Ovary (tissue), 3 donors: ENCODE results near the gene PPP2R5C.

Experiments used
- POLR2A ChIP-seq: fragments of 450-650 bp; IDR thresholded peaks from one replicate; pipeline ENCODE4 v1.6.1; 2017; ENCODE audit warnings: antibody characterized with exemption, mild to moderate bottlenecking, moderate library complexity
- TF ChIP-seq, protein P1 (sequence below), 3 donors: fragments of 450-650 bp in 2 of 3; fragments of 200-600 bp in 1 of 3; IDR thresholded peaks; one replicate each; pipeline versions ENCODE4 v1.5.1 to v1.8.0; 2016 to 2022; ENCODE audit warnings: antibody characterized with exemption in 3 of 3, mild to moderate bottlenecking in 1 of 3
- donor health status: DM: no; HTN: no; CAD: no.

DNA sequence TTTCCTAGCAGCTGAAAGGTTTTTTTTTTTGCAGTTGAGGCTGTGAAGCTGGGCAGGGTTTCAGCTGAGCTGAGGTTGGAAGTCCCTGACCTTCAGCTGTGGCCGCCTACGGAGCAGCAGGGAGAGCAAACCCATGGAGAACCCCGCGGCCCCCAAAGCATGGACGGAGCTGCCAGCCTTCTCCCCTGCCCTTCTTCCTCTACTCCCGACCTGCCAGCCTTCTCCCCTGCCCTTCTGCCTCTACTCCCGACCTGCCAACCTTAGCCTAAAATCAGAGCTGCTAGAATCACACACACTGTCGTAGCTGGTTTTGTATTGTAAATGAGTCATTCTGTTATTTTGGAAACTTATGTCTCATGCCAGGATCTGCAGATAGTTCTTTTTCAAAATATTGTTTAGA is 74.6 kb downstream of the PPP2R5C start:
- TF ChIP-seq, protein P1, sequence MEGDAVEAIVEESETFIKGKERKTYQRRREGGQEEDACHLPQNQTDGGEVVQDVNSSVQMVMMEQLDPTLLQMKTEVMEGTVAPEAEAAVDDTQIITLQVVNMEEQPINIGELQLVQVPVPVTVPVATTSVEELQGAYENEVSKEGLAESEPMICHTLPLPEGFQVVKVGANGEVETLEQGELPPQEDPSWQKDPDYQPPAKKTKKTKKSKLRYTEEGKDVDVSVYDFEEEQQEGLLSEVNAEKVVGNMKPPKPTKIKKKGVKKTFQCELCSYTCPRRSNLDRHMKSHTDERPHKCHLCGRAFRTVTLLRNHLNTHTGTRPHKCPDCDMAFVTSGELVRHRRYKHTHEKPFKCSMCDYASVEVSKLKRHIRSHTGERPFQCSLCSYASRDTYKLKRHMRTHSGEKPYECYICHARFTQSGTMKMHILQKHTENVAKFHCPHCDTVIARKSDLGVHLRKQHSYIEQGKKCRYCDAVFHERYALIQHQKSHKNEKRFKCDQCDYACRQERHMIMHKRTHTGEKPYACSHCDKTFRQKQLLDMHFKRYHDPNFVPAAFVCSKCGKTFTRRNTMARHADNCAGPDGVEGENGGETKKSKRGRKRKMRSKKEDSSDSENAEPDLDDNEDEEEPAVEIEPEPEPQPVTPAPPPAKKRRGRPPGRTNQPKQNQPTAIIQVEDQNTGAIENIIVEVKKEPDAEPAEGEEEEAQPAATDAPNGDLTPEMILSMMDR (IDR thresholded peaks at IDR 0.05): no peak
- TF ChIP-seq POLR2A: no peak
